BJ (cell line): Measurements from ENCODE around the gene NOVA2. TPM values are rescaled to one million over a fixed set of nuclear protein-coding genes. Genes with fewer than 3 reads are reported as not detected.

ENCODE experiments used
- CTCF ChIA-PET: fragments of 350-600 bp; formaldehyde crosslinking; extraction: SDS; loops from one replicate; lab custom pipeline; 2021; ENCODE audit warnings: antibody characterized with exemption, inconsistent platforms; lab: Yijun Ruan, JAX
- POLR2A ChIA-PET: fragments of 300-600 bp; sonication (Branson Sonifier 250); formaldehyde crosslinking; extraction: SDS; loops from one replicate; lab custom pipeline; 2021; ENCODE audit warnings: antibody characterized with exemption; lab: Charles Lee
- DNase-seq: peaks from one replicate; pipeline ENCODE4 v3.0.0-alpha.2; 2011; ENCODE audit warnings: low read depth
- H3K27me3 ChIP-seq: 2 replicates; pipeline ENCODE4 v1.6.0; 2011; ENCODE audit warnings: low read length; ENCODE audit not compliant: control insufficient read depth, insufficient read depth
- H3K36me3 ChIP-seq: 2 replicates; pipeline ENCODE4 v1.5.1; 2011; ENCODE audit warnings: low read length; ENCODE audit not compliant: control insufficient read depth, insufficient read depth
- H3K4me3 ChIP-seq: 2 replicates; pipeline ENCODE4 v1.5.1; 2011; ENCODE audit warnings: low read depth, mild to moderate bottlenecking, control low read depth, low read length
- polyA plus RNA-seq: library from polyadenylated mRNA; depleted of rRNA; stranded (reverse); fragments of >200 nt; gene quantifications from 2 replicates; pipeline ENCODE4 v1.2.3, GENCODE V29; 2011; rRNA removed
- small RNA-seq: library from RNA; depleted of rRNA; stranded (forward); fragments of <200 nt; gene quantifications from one replicate; pipeline ENCODE3, GENCODE V24; 2012; ENCODE audit warnings: low replicate concordance, low read depth; ENCODE audit not compliant: insufficient read length
- TF ChIP-seq, protein P1 (sequence below): IDR thresholded peaks from 2 replicates; pipeline ENCODE4 v1.5.1; 2011; ENCODE audit warnings: low read depth, mild to moderate bottlenecking, control low read depth, inconsistent platforms, low read length, moderate library complexity; ENCODE audit not compliant: insufficient read depth

NOVA2 gene
- polyA plus RNA-seq, 1 experiment, result 0.01 TPM

GRCh38 chr19:45885556-45886426 lies 87.9 kb downstream of the NOVA2 start, which contains the start of gene IRF2BP1:
IRF2BP1 (minus strand) TSS chr19:45886141; CDS start chr19:45885774, 367 bp downstream.
- TF ChIP-seq, protein P1, sequence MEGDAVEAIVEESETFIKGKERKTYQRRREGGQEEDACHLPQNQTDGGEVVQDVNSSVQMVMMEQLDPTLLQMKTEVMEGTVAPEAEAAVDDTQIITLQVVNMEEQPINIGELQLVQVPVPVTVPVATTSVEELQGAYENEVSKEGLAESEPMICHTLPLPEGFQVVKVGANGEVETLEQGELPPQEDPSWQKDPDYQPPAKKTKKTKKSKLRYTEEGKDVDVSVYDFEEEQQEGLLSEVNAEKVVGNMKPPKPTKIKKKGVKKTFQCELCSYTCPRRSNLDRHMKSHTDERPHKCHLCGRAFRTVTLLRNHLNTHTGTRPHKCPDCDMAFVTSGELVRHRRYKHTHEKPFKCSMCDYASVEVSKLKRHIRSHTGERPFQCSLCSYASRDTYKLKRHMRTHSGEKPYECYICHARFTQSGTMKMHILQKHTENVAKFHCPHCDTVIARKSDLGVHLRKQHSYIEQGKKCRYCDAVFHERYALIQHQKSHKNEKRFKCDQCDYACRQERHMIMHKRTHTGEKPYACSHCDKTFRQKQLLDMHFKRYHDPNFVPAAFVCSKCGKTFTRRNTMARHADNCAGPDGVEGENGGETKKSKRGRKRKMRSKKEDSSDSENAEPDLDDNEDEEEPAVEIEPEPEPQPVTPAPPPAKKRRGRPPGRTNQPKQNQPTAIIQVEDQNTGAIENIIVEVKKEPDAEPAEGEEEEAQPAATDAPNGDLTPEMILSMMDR, result no peak
- H3K27me3 ChIP-seq, result no peaks in the 10 kb centered on the region

DNA sequence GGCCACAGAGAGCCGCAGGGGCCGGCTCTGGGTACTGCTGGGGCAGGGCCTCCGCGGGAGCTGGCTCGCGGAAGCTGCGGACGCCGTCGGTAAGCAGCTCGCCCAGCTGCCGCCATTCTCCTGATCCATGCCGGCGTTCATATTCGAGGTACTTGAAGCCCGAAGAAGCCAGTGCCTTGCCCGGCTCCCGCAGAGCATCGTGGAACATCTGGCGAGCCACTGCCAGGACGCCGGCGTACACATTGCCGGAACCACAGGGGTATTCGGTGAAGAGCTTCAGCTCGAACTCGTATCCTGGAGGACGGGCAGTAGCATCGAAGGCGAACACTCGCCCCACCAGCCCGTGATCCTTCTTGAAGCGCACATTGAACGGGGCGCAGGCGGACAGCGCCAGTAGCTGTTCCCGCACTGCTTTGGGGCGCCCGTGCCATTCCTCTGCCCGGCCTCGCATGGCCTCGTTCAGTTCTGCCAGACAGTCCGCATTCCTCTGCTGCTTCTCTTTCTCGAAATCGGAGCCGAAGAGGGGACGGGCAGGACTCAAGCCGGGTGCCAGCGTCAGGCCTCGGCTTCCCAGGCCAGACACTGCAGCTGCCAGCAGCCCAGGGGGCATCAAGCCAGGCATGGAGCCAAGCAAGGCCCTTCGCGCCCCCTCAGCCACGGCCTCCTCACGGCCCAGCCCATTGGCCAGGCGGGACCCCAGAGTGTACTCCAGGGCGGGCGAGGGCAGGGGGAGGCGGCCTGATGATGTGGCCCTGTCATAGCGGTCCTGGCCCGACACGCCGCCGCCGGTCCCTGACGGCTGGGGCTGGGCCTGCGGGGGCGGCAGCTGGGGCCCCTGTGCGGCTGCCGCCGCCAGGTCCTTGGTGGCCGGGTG lies 88.7 kb downstream of the NOVA2 start:
- Histone ChIP-seq H3K36me3 (peaks cover 4% of the 10 kb centered on the region; the same call in 1 of the 2 replicates), H3K27me3 (no peaks in the 10 kb centered on the region), H3K4me3 (peak overlapping the region; percentile 79)
- ChIA-PET POLR2A (no interaction called here), CTCF (interaction anchor here (1.0 to 6.2 kb wide), 5 partner anchors 20 to 116 kb away, joined by 3 to 49 read pairs (median 6); partner anchors contain the start of genes FOXA3, SIX5 and SYMPK)
- DNase-seq, result no peak
- TF ChIP-seq, protein P1, result no peak

More at GRCh38 chr19:45885556-45886426, 87.9 kb downstream of the NOVA2 start, which contains the start of gene IRF2BP1:
- POLR2A ChIA-PET, result interaction anchor here (0.6 to 0.8 kb wide), 4 partner anchors 23 to 193 kb away, joined by 3 to 28 read pairs (median 5); partner anchors contain the start of gene SYMPK
- H3K36me3 ChIP-seq, result peaks cover 4% of the 10 kb centered on the region; the same call in 1 of the 2 replicates
- CTCF ChIA-PET, result interaction anchor here (0.7 to 3.4 kb wide), 8 partner anchors 12 to 117 kb away, joined by 3 to 12 read pairs (median 3); partner anchors contain the start of genes SIX5 and SYMPK
- DNase-seq, result peak; percentile 51
- H3K4me3 ChIP-seq, result peak within 1 kb of the TSS; percentile 79

GRCh38 chr19:45883881-45884681 lies 89.6 kb downstream of the NOVA2 start:
- TF ChIP-seq, protein P1, result no peak
- no peak for DNase-seq
- ChIA-PET CTCF (interaction anchor here (0.6 to 6.2 kb wide), 4 partner anchors 19 to 115 kb away, joined by 3 to 49 read pairs (median 8); partner anchors contain the start of genes FOXA3, SIX5 and SYMPK), POLR2A (no interaction called here)
- no peaks in the 10 kb centered on the region for H3K27me3 ChIP-seq
- peaks cover 4% of the 10 kb centered on the region; the same call in 1 of the 2 replicates for H3K36me3 ChIP-seq
- H3K4me3 ChIP-seq, result no peak overlapping the region

Small RNAs within 50 kb of the gene (small RNA-seq; reads per million reads assigned to genes)
- 6.1 reads per million, percentile 67 among the genes with 10 or more reads in this experiment for gene MIR769

Other genes starting within 250 kb of the NOVA2 start
- gene FBXO46, start 243.0 kb downstream of the NOVA2 start, polyA plus RNA-seq, result 2.0 and 2.3 TPM in 2 replicates
- not detected in 2 replicates for gene MEIOSIN, start 240.4 kb downstream of the NOVA2 start, polyA plus RNA-seq
- 6.6 and 12.5 TPM in 2 replicates for gene SIX5, start 204.6 kb downstream of the NOVA2 start, polyA plus RNA-seq
- 86.2 and 131 TPM in 2 replicates for gene DMPK, start 191.4 kb downstream of the NOVA2 start, polyA plus RNA-seq
- gene DMWD, start 181.0 kb downstream of the NOVA2 start, polyA plus RNA-seq, result 20.3 and 28.6 TPM in 2 replicates
- gene RSPH6A, start 158.6 kb downstream of the NOVA2 start, polyA plus RNA-seq, result not detected in 2 replicates
- 45.8 and 60.2 TPM in 2 replicates for gene SYMPK, start 110.7 kb downstream of the NOVA2 start, polyA plus RNA-seq
- not detected in 2 replicates for gene FOXA3, start 109.5 kb downstream of the NOVA2 start, polyA plus RNA-seq
- 7.1 and 11.9 TPM in 2 replicates for gene IRF2BP1, start 87.7 kb downstream of the NOVA2 start, polyA plus RNA-seq
- gene MYPOP, start 71.3 kb downstream of the NOVA2 start, polyA plus RNA-seq, result 1.6 and 1.8 TPM in 2 replicates
- gene NANOS2, start 59.1 kb downstream of the NOVA2 start, polyA plus RNA-seq, result not detected in 2 replicates
- gene CCDC61, start 21.6 kb upstream of the NOVA2 start, polyA plus RNA-seq, result 6.7 and 8.4 TPM in 2 replicates
- not detected in 2 replicates for gene PGLYRP1, start 49.2 kb upstream of the NOVA2 start, polyA plus RNA-seq
- gene IGFL4, start 67.1 kb upstream of the NOVA2 start, polyA plus RNA-seq, result not detected in 2 replicates
- not detected in 2 replicates for gene IGFL3, start 150.8 kb upstream of the NOVA2 start, polyA plus RNA-seq
- gene IGFL2, start 174.4 kb upstream of the NOVA2 start, polyA plus RNA-seq, result not detected in 2 replicates